Thyroid gland (tissue), 4 donors: ENCODE results near the gene DCDC1.

ENCODE experiments used
- CTCF ChIP-seq, 6 experiments: fragments of 200-600 bp in 3 of 6; fragments of 450-650 bp in 3 of 6; sonication (generic) in 3 of 6; IDR thresholded peaks; one replicate each; pipeline ENCODE4 v1.5.1; 2016 to 2019; ENCODE audit warnings: antibody characterized with exemption in 6 of 6, mild to moderate bottlenecking in 2 of 6, inconsistent platforms in 1 of 6, moderate library complexity in 1 of 6
- POLR2A ChIP-seq, 2 donors: fragments of 450-650 bp; IDR thresholded peaks; one replicate each; pipeline ENCODE4 v1.6.1; 2017; ENCODE audit warnings: antibody characterized with exemption in 2 of 2, mild to moderate bottlenecking in 2 of 2, moderate library complexity in 1 of 2

- TF ChIP-seq CTCF (IDR thresholded peaks at IDR 0.05): no peak
- TF ChIP-seq POLR2A (IDR thresholded peaks at IDR 0.05): no peak
Observed at GRCh38 chr11:30985536-30985935, 384.0 kb downstream of the DCDC1 start.
